ENCODE measurements around the gene RGS12.

- TF ChIP-seq CTCF (IDR thresholded peaks at IDR 0.05) (no peak), POLR2A (IDR thresholded peaks at IDR 0.05) (no peak), POLR2AphosphoS5 (IDR thresholded peaks at IDR 0.05) (no peak), EP300 (IDR thresholded peaks at IDR 0.05; ENCODE audit: low read depth) (no peak)
These were observed 41.7 kb upstream of the RGS12 start for GRCh38 chr4:3250956-3251690.
